ENCODE measurements around the gene CD36.
"Not testable (repeated sequence)": the region's sequence is repeated elsewhere in the genome, so short reads cannot be mapped to it uniquely, and the experiment has no call there.

Gene CD36

DNA sequence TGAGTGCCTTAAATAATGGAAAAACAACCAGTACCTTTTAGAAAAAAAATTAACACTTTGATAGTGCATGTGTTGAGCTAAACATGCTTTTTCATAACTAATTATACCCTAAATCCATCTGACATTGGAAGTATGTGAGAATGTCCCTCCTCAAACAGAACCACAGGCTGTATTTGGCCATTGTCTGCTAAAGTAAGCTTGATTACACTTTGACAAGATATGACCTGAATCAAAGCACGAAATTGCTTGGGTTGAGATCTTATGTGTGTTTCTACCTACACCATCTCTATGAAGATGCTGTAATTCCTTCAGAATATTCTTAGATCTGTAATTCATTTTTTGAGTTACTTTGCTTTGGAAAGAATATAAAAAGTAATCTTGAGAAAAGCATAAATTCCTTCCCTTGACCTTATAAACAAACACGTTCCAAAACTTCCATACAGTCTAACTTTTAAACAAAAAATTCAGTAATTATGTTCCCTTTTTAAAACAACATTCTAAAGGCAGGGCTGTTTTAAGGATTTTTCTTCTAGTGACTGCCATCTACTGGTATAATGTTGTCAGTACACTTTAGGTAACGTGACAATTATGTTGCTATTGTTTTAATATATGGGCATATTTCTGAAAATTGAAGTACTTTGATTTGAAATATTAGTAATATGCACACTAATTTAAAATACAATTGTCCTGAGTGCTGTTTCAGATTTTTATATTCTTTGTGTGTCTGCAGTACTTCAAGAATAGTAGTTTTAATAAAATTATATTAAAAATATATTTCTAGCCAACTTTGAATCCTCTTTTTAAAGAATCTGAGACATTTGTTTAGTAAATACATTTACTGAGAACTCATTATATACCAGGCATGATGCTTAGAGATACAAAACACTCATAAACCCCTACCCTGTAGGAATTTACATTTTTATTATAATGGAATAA, 20.9 kb downstream of the CD36 start:
- no peak for ATAC-seq
- Mint-ChIP-seq H3K27me3 (no peaks in the 10 kb centered on the region), H3K27ac (no peak overlapping the region), H3K9me3 (no peaks in the 10 kb centered on the region), H3K4me3 (no peak overlapping the region), H3K4me1 (no peaks in the 10 kb centered on the region), H3K36me3 (no peaks in the 10 kb centered on the region)

DNA sequence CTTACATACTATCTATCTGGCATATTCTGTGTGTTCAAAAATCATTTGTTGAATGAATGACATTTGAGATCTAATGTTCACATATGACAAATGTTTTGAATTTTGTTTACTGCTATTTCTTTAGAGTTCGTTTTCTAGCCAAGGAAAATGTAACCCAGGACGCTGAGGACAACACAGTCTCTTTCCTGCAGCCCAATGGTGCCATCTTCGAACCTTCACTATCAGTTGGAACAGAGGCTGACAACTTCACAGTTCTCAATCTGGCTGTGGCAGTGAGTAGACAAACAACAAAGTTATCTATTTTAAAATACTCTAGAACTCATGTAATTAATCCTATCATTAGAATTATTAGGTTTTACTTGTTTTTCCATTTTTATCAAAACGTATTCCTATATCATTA, 22.5 kb downstream of the CD36 start:
- Mint-ChIP-seq H3K27ac (no peak overlapping the region), H3K4me1 (no peaks in the 10 kb centered on the region), H3K4me3 (no peak overlapping the region), H3K27me3 (no peaks in the 10 kb centered on the region), H3K36me3 (no peaks in the 10 kb centered on the region), H3K9me3 (no peaks in the 10 kb centered on the region)
- no peak for ATAC-seq

GRCh38 chr7:80661729-80662128, 23.3 kb downstream of the CD36 start:
- Mint-ChIP-seq H3K27ac (no peak overlapping the region), H3K4me1 (no peaks in the 10 kb centered on the region), H3K36me3 (no peaks in the 10 kb centered on the region), H3K9me3 (no peaks in the 10 kb centered on the region), H3K27me3 (no peaks in the 10 kb centered on the region), H3K4me3 (no peak overlapping the region)
- ATAC-seq: no peak

DNA sequence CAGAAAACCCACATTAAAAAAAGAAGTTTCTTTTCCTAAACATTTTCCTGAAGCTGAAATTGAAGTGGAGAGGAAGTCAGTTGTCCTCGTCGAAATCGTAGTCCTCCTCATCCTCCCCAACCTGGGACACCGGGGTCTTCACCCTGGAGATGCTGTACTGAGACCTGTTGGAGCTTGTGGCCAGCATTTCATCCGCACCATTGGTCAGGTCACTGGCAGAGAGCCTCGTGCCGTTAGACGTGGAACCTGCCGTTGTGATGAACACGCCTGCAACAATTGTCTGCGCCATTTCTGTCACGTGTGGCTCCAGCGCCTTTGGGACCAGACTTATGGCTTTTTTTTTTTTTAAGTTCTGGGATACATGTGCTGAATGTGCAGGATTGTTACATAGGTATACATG, 23.8 kb downstream of the CD36 start:
- no peak overlapping the region for H3K4me3 Mint-ChIP-seq
- no peak for ATAC-seq
- H3K4me1 Mint-ChIP-seq: no peaks in the 10 kb centered on the region
- no peaks in the 10 kb centered on the region for H3K9me3 Mint-ChIP-seq
- no peaks in the 10 kb centered on the region for H3K36me3 Mint-ChIP-seq
- no peak overlapping the region for H3K27ac Mint-ChIP-seq
- H3K27me3 Mint-ChIP-seq: no peaks in the 10 kb centered on the region

- no peaks in the 10 kb centered on the region for H3K27me3 Mint-ChIP-seq
- H3K4me3 Mint-ChIP-seq: no peak overlapping the region
- no peak for ATAC-seq
- no peak overlapping the region for H3K27ac Mint-ChIP-seq
- H3K9me3 Mint-ChIP-seq: no peaks in the 10 kb centered on the region
- H3K4me1 Mint-ChIP-seq: no peaks in the 10 kb centered on the region
- H3K36me3 Mint-ChIP-seq: no peaks in the 10 kb centered on the region
Observed at GRCh38 chr7:80665526-80665925, 27.1 kb downstream of the CD36 start.

DNA sequence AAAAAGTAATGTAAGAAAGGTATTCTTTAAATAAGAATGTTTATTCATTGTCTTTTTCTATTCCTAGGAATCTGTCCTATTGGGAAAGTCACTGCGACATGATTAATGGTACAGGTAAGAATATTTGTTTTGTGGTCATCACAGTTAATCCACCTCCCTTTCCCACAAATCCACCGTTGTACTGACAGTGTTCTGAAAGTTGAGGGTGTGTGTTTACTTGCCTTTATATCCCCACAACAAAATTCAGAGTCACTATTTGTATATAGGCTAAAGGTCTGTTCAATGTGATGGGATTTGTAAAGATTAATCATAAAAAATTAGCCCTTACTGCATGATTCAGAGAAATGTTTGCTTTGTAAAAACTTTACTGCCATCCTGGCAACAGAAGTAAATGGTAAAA, 27.9 kb downstream of the CD36 start:
- no peak overlapping the region for H3K4me3 Mint-ChIP-seq
- H3K36me3 Mint-ChIP-seq: no peaks in the 10 kb centered on the region
- no peaks in the 10 kb centered on the region for H3K4me1 Mint-ChIP-seq
- H3K27me3 Mint-ChIP-seq: no peaks in the 10 kb centered on the region
- no peak overlapping the region for H3K27ac Mint-ChIP-seq
- H3K9me3 Mint-ChIP-seq: no peaks in the 10 kb centered on the region
- ATAC-seq: no peak

DNA sequence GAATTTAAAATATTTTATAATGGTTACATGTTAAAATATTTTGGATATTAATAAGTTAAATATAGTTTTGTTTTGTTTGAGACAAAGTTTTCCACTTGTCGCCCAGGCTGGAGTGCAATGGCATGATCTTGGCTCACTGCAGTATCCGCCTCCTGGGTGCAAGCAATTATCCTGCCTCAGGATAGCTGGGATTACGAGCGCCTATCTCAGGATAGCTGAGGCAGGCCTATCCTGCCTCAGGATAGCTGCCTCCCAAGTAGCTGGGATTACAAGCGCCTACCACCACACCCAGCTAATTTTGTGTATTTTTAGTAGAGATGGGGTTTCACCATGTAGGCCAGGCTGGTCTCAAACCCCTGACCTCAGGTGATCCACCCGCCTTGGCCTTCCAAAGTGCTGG, 30.9 kb downstream of the CD36 start:
- H3K9me3 Mint-ChIP-seq, H3K27me3 Mint-ChIP-seq, H3K4me3 Mint-ChIP-seq, H3K36me3 Mint-ChIP-seq, ATAC-seq, H3K4me1 Mint-ChIP-seq, H3K27ac Mint-ChIP-seq: not testable (repeated sequence)

GRCh38 chr7:80671744-80672143, 33.3 kb downstream of the CD36 start:
- Mint-ChIP-seq H3K27ac (no peak overlapping the region), H3K9me3 (no peaks in the 10 kb centered on the region), H3K27me3 (no peaks in the 10 kb centered on the region), H3K36me3 (no peaks in the 10 kb centered on the region), H3K4me1 (no peaks in the 10 kb centered on the region), H3K4me3 (no peak overlapping the region)
- no peak for ATAC-seq

- Mint-ChIP-seq H3K9me3 (no peaks in the 10 kb centered on the region), H3K27ac (no peak overlapping the region), H3K36me3 (no peaks in the 10 kb centered on the region)
Observed at GRCh38 chr7:80675090-80675489, 36.6 kb downstream of the CD36 start.

DNA sequence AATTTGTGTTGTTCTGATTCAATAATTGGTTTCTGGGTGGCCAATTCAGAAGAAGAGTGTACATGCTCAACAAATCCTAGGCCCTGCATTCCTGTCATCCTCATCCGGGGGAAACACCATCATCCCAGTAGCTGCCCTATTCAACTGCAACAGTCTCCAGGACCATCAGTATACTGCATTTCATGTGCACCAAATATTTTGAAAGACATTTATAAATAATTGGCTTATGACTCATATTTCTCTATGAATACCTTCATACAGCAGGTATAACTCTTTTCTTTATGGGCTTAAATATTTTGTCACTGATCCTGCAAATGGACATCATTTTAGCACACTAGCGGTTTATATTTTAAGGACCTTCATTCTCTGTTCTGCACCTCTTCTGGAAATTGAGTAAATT, 38.0 kb downstream of the CD36 start:
- ATAC-seq: no peak
- H3K9me3 Mint-ChIP-seq: no peaks in the 10 kb centered on the region
- H3K36me3 Mint-ChIP-seq: no peaks in the 10 kb centered on the region
- H3K27me3 Mint-ChIP-seq: no peaks in the 10 kb centered on the region
- no peak overlapping the region for H3K4me3 Mint-ChIP-seq
- H3K27ac Mint-ChIP-seq: no peak overlapping the region
- no peaks in the 10 kb centered on the region for H3K4me1 Mint-ChIP-seq

More at GRCh38 chr7:80675090-80675489, 36.6 kb downstream of the CD36 start:
- H3K4me1 Mint-ChIP-seq: no peaks in the 10 kb centered on the region
- no peak overlapping the region for H3K4me3 Mint-ChIP-seq
- no peak for ATAC-seq
- H3K27me3 Mint-ChIP-seq: no peaks in the 10 kb centered on the region

- Mint-ChIP-seq H3K36me3 (no peaks in the 10 kb centered on the region), H3K4me3 (no peak overlapping the region), H3K27ac (no peak overlapping the region), H3K27me3 (no peaks in the 10 kb centered on the region), H3K4me1 (no peaks in the 10 kb centered on the region), H3K9me3 (no peaks in the 10 kb centered on the region)
- ATAC-seq: no peak
Observed at GRCh38 chr7:80677629-80678028, 39.2 kb downstream of the CD36 start.

DNA sequence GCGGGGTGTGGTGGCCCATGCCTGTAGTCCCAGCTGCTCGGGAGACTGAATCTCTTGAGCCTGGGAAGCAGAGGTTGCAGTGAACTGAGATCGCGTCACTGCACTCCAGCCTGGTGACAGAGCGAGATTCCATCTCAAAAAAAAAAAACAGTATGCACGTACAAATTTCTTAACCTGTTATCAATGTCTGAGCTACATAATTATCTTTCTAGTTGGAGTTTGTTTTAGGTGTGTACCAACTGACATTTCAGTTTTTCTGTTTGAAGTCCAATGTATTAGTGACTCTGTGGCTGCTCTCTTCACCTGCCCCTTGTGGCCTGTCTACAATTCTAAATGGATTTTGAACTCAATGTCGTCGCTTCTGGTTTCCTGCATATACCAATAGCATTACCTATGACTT, 40.3 kb downstream of the CD36 start:
- no peaks in the 10 kb centered on the region for H3K9me3 Mint-ChIP-seq
- no peak overlapping the region for H3K27ac Mint-ChIP-seq
- H3K27me3 Mint-ChIP-seq: no peaks in the 10 kb centered on the region
- H3K4me1 Mint-ChIP-seq: no peaks in the 10 kb centered on the region
- H3K36me3 Mint-ChIP-seq: no peaks in the 10 kb centered on the region
- ATAC-seq: no peak
- no peak overlapping the region for H3K4me3 Mint-ChIP-seq

DNA sequence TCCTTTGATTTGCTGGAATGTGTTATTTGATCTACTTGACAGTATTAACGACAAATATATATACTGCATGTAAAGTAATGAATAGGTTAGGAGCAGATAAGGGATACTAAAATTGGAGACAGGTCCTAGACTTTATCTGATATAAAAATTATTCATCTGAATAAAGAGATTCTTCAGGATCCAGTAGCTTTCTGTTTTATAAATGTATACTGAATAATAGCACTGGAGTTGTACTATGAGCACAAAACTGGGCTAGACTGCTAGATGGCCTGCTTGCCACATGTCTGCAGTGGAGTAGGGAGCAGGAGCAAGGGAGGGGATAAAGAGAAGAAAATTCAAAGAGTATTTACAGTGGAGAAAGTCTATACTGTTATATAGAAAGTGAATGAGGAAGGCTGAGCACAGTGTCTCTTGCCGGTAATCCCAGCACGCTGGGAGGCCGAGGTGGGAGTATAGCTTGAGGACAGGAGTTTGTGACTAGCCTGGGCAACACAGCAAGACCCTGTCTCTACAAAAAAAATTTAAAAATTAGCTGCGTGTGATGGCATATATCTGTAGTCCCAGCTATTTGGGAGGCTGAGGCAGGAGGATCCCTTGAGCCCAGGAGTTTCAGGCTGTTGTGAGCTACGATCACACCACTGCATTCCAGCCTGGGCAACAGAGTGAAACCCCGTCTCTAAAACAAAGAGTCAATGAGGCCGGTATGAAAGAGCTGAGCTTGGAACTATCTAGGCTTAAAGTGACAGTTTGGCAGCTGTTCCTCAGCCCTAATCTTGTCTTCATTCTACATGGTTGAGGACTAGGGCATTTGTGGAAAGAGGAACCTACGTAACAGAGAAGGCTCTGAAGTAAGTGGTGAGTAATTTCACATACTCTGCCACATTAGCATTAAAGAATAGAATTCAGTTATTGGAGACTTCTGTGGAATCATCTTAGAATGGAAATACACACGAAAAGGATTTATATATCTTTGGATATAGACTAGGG, 41.8 kb downstream of the CD36 start:
- no peak overlapping the region for H3K4me3 Mint-ChIP-seq
- H3K9me3 Mint-ChIP-seq: no peaks in the 10 kb centered on the region
- H3K36me3 Mint-ChIP-seq: no peaks in the 10 kb centered on the region
- H3K27me3 Mint-ChIP-seq: no peaks in the 10 kb centered on the region
- H3K4me1 Mint-ChIP-seq: no peaks in the 10 kb centered on the region
- ATAC-seq: no peak
- H3K27ac Mint-ChIP-seq: no peak overlapping the region

- H3K27ac Mint-ChIP-seq: no peak overlapping the region
- H3K4me3 Mint-ChIP-seq: no peak overlapping the region
- no peaks in the 10 kb centered on the region for H3K36me3 Mint-ChIP-seq
- H3K4me1 Mint-ChIP-seq: no peaks in the 10 kb centered on the region
- ATAC-seq: no peak
- H3K9me3 Mint-ChIP-seq: no peaks in the 10 kb centered on the region
- H3K27me3 Mint-ChIP-seq: no peaks in the 10 kb centered on the region
Observed at GRCh38 chr7:80681272-80681885, 42.9 kb downstream of the CD36 start.

DNA sequence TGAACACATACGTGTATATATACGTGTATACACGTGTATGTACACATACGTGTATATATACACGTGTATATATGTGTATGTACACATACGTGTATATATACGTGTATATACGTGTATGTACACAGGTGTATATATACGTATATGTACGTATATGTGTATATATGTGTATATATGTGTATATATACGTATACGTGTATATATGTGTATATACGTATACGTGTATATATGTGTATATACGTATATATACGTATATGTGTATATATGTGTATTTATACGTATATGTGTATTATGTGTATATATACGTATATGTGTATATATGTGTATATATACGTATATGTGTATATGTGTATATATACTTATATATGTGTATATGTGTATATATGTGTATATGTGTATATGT, 44.3 kb downstream of the CD36 start:
- no peaks in the 10 kb centered on the region for H3K27me3 Mint-ChIP-seq
- no peak for ATAC-seq
- H3K4me3 Mint-ChIP-seq: no peak overlapping the region
- H3K27ac Mint-ChIP-seq: no peak overlapping the region
- H3K36me3 Mint-ChIP-seq: no peaks in the 10 kb centered on the region
- H3K4me1 Mint-ChIP-seq: no peaks in the 10 kb centered on the region
- H3K9me3 Mint-ChIP-seq: no peaks in the 10 kb centered on the region

All from stimulated activated memory B cell treated with anti-CD40 and anti-IgM and Interleukin-4, amounts not matched to agents 10 μg/mL and 1 μg/mL and 100 μg/mL, for 72 hours (primary cell).